GM12878 (cell line): ENCODE data around the gene MVB12B. TPM values are rescaled to one million over a fixed set of nuclear protein-coding genes. Genes with fewer than 3 reads are reported as not detected.

Experiments
- ATAC-seq: fragments of 200-7000 bp; cut with Tn5 transposase; 3 replicates; pipeline ENCODE4 v1.9.1; 2020; ENCODE audit warnings: mild to moderate bottlenecking, moderate library complexity
- BruUV-seq: library from RNA; stranded (reverse); fragments of 400-500 nt; replicated peaks from 2 replicates; lab custom pipeline; 2021; lab: Mats Ljungman, UMichigan
- CTCF ChIA-PET: fragments of 300-600 bp; sonication (Branson Sonifier 250); formaldehyde crosslinking; extraction: SDS; loops from one replicate; lab custom pipeline; 2021; ENCODE audit warnings: inconsistent platforms; lab: Yijun Ruan, JAX
- POLR2A ChIA-PET: fragments of 350-600 bp; formaldehyde crosslinking; extraction: SDS; loops from one replicate; lab custom pipeline; 2021; ENCODE audit warnings: inconsistent platforms; lab: Charles Lee
- RAD21 ChIA-PET: fragments of 300-600 bp; sonication (Branson Sonifier 250); formaldehyde crosslinking; loops from one replicate; lab custom pipeline; 2023; ENCODE audit warnings: antibody characterized with exemption; ENCODE audit not compliant: unreplicated experiment; lab: Charles Lee
- SMC1A ChIA-PET: fragments of 300-600 bp; sonication (Branson Sonifier 250); formaldehyde crosslinking; loops from one replicate; lab custom pipeline; 2023; ENCODE audit not compliant: unreplicated experiment, uncharacterized antibody; lab: Charles Lee
- DNase-seq: peaks from one replicate; pipeline ENCODE4 v3.0.0-alpha.2; 2011; ENCODE audit warnings: low read depth, low spot score
- FAIRE-seq: peaks from 3 replicates; lab custom pipeline; 2011; peaks lifted over from hg19 to GRCh38; lab: Jason Lieb, UNC
- H2AFZ ChIP-seq: 2 replicates; pipeline ENCODE4 v1.6.0; 2011; ENCODE audit warnings: low read depth, low read length, control low read depth; ENCODE audit not compliant: control insufficient read depth
- H3K27ac ChIP-seq: 2 replicates; pipeline ENCODE4 v1.5.1; 2011; ENCODE audit warnings: control low read depth; ENCODE audit not compliant: control insufficient read depth, insufficient read depth
- H3K27me3 ChIP-seq, 2 experiments: replicated peaks in 1 of 2; 2 replicates each; pipeline versions ENCODE4 v1.6.0 to v1.6.1; 2011; ENCODE audit warnings: low read length in 1 of 2; ENCODE audit not compliant: control insufficient read depth in 2 of 2, insufficient read depth in 2 of 2
- H3K36me3 ChIP-seq, 2 experiments: 2 replicates each; pipeline ENCODE4 v1.5.1; 2011; ENCODE audit warnings: low read length in 1 of 2; ENCODE audit not compliant: control insufficient read depth in 2 of 2, insufficient read depth in 2 of 2
- H3K4me1 ChIP-seq: 2 replicates; pipeline ENCODE4 v1.6.1; 2011; ENCODE audit warnings: mild to moderate bottlenecking, low read length, moderate library complexity, mixed read lengths; ENCODE audit not compliant: control insufficient read depth, insufficient read depth
- H3K4me2 ChIP-seq: 2 replicates; pipeline ENCODE4 v1.6.0; 2011; ENCODE audit warnings: control low read depth; ENCODE audit not compliant: control insufficient read depth, insufficient read depth
- H3K4me3 ChIP-seq: fragments of 200-600 bp; sonication (generic); 2 replicates; pipeline ENCODE4 v1.5.1; 2016
- H3K79me2 ChIP-seq: 2 replicates; pipeline ENCODE4 v1.6.0; 2011; ENCODE audit warnings: low read length; ENCODE audit not compliant: control insufficient read depth, insufficient read depth
- H3K9ac ChIP-seq: 2 replicates; pipeline ENCODE4 v1.8.0; 2011; ENCODE audit warnings: low read length, control low read depth, mixed read lengths; ENCODE audit not compliant: control insufficient read depth, insufficient read depth
- H3K9me3 ChIP-seq: replicated peaks from 3 replicates; pipeline ENCODE4 v1.5.1; 2011; ENCODE audit warnings: mild to moderate bottlenecking, low read length; ENCODE audit not compliant: control insufficient read depth, insufficient read depth
- H4K20me1 ChIP-seq: 2 replicates; pipeline ENCODE4 v1.6.0; 2011; ENCODE audit not compliant: control insufficient read depth, insufficient read depth
- BCL11A ChIP-seq: IDR thresholded peaks from 2 replicates; pipeline ENCODE4 v1.6.1; 2011; ENCODE audit warnings: low read depth, low read length
- HSF1 ChIP-seq: fragments of 150-350 bp; IDR thresholded peaks from 2 replicates; pipeline ENCODE4 v1.6.1; 2014; ENCODE audit warnings: mild to moderate bottlenecking, low read depth, low read length
- NFIC ChIP-seq: IDR thresholded peaks from 2 replicates; pipeline ENCODE4 v1.6.1; 2012; ENCODE audit warnings: low read depth, mild to moderate bottlenecking, inconsistent platforms, low read length, moderate library complexity
- NR2C1 ChIP-seq: fragments of 450-650 bp; IDR thresholded peaks from 2 replicates; pipeline ENCODE4 v1.6.1; 2017; ENCODE audit warnings: antibody characterized with exemption, mild to moderate bottlenecking, moderate library complexity
- SIN3A ChIP-seq: IDR thresholded peaks from 2 replicates; pipeline ENCODE4 v1.6.1; 2012; ENCODE audit warnings: low read depth, low read length, improper control_type of control experiment
- SKIL ChIP-seq: fragments of 450-650 bp; IDR thresholded peaks from 2 replicates; pipeline ENCODE4 v1.6.1; 2017; ENCODE audit warnings: mild to moderate bottlenecking, low read depth, inconsistent platforms; ENCODE audit not compliant: poor library complexity, severe bottlenecking
- TBL1XR1 ChIP-seq: IDR thresholded peaks from 2 replicates; pipeline ENCODE4 v1.6.1; 2012; ENCODE audit warnings: low read depth, low read length, improper control_type of control experiment
- YY1 ChIP-seq: IDR thresholded peaks from 2 replicates; pipeline ENCODE4 v1.6.1; 2011; ENCODE audit warnings: low read depth, mild to moderate bottlenecking, low read length
- WGBS: methylation state at CpG from one replicate; pipeline ENCODE4 v1.1.6; 2016; ENCODE audit warnings: low lambda C conversion rate; ENCODE audit not compliant: insufficient replicate concordance, insufficient coverage; ENCODE audit errors: missing lambda C conversion rate; 5-methylcytosine and 5-hydroxymethylcytosine counted together
- in situ Hi-C: fragments of 300-500 bp; cut with MboI; formaldehyde crosslinking; loops from 9 replicates; pipeline ENCODE4 v1.14.3; 2018; ENCODE audit warnings: mixed read lengths
- intact Hi-C: fragments of 100-400 bp; cut with micrococcal nuclease; formaldehyde crosslinking; loops from one replicate; pipeline ENCODE4 v1.14.2; 2022; ENCODE audit not compliant: unreplicated experiment
- polyA plus RNA-seq, 11 experiments: library from polyadenylated mRNA; depleted of rRNA in 4 of 11; unstranded in 6 of 11; stranded (reverse) in 5 of 11; fragments of >200 nt; fragmentation: Nextera tagmentation in 4 of 11; fragmentation: Illumina TruSeq in 1 of 11; extraction: Ambion mirVana in 4 of 11; extraction: Trizol in 1 of 11; gene quantifications; 1 replicate in 1 of 11; 2 replicates in 10 of 11; pipeline versions ENCODE4 v1.2.1 to v1.2.3, GENCODE V29; 2011 to 2016; ENCODE audit warnings: inconsistent platforms in 2 of 11, missing spikeins in 2 of 11, low read depth in 1 of 11
- total RNA-seq, 4 experiments: library from RNA; depleted of rRNA in 3 of 4; stranded (reverse); fragments of >200 nt in 3 of 4; fragmentation: Illumina TruSeq in 1 of 4; extraction: Trizol in 1 of 4; gene quantifications; 2 replicates each; pipeline versions ENCODE4 v1.2.1 to v1.2.3, GENCODE V29; 2013 to 2021
- TF ChIP-seq, protein P1 (sequence below): fragments of 450-650 bp; IDR thresholded peaks from 2 replicates; pipeline ENCODE4 v1.6.1; 2014; ENCODE audit warnings: mild to moderate bottlenecking
- TF ChIP-seq, protein P2 (sequence below): fragments of 450-650 bp; formaldehyde crosslinking; IDR thresholded peaks from 2 replicates; pipeline ENCODE4 v1.4.0; 2022; ENCODE audit warnings: mild to moderate bottlenecking, moderate library complexity
- TF ChIP-seq, protein P3 (sequence below): fragments of 450-650 bp; IDR thresholded peaks from 2 replicates; pipeline ENCODE4 v1.6.1; 2017; ENCODE audit warnings: borderline replicate concordance

The MVB12B gene
- total and polyA plus RNA-seq, 10 of the 15 experiments (the other 5 are each of a cell fraction or from before 2014, with no cell fraction given): 0.08 TPM; not detected in 9

GRCh38 chr9:126306071-126306647, 20.5 kb upstream of the MVB12B start (continued):
- no peak for TF ChIP-seq YY1

DNA sequence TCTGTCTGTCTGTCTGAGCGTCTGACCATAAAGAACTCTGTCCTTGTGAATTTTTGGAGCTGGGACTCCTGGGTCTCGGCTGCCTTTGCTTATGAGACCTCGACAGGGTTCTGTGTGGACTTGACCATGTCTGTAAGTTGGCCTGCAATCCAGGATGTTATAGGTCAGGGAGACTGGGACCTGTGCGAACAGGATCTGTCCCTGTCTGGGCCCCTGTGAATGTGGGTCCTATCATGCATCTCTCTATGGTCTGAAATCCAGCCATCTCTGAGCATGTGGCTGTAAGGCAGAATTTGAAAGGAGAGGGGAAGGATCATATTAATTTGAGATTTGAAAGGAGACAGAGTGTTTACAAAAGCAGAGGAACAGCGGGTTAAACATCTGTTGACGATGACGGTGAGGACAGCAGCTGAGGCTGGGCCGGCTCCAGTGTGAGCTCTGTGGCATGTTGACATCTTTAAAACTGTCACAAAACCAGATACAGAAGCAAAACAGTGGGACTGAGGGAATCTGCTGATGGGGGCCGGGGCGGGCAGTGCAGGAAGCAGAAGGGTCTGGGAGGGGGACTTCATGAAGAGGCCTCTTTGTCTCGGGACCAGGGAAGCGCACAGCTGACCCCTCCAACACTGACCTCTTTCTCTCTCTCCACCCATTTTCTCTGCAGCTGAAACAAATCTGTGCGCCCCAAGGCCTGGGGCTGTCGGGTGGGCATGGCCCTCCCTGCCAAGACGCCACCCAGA, 19.1 kb upstream of the MVB12B start:
- CTCF ChIA-PET: no interaction called here
- BruUV-seq: no TSS peak
- ATAC-seq: no peak
- TF ChIP-seq NFIC (no peak), BCL11A (no peak), SIN3A (no peak), SKIL (no peak), TBL1XR1 (no peak), NR2C1 (no peak), HSF1 (no peak)
- TF ChIP-seq, protein P1, sequence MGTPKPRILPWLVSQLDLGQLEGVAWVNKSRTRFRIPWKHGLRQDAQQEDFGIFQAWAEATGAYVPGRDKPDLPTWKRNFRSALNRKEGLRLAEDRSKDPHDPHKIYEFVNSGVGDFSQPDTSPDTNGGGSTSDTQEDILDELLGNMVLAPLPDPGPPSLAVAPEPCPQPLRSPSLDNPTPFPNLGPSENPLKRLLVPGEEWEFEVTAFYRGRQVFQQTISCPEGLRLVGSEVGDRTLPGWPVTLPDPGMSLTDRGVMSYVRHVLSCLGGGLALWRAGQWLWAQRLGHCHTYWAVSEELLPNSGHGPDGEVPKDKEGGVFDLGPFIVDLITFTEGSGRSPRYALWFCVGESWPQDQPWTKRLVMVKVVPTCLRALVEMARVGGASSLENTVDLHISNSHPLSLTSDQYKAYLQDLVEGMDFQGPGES: no peak
- TF ChIP-seq, protein P2, sequence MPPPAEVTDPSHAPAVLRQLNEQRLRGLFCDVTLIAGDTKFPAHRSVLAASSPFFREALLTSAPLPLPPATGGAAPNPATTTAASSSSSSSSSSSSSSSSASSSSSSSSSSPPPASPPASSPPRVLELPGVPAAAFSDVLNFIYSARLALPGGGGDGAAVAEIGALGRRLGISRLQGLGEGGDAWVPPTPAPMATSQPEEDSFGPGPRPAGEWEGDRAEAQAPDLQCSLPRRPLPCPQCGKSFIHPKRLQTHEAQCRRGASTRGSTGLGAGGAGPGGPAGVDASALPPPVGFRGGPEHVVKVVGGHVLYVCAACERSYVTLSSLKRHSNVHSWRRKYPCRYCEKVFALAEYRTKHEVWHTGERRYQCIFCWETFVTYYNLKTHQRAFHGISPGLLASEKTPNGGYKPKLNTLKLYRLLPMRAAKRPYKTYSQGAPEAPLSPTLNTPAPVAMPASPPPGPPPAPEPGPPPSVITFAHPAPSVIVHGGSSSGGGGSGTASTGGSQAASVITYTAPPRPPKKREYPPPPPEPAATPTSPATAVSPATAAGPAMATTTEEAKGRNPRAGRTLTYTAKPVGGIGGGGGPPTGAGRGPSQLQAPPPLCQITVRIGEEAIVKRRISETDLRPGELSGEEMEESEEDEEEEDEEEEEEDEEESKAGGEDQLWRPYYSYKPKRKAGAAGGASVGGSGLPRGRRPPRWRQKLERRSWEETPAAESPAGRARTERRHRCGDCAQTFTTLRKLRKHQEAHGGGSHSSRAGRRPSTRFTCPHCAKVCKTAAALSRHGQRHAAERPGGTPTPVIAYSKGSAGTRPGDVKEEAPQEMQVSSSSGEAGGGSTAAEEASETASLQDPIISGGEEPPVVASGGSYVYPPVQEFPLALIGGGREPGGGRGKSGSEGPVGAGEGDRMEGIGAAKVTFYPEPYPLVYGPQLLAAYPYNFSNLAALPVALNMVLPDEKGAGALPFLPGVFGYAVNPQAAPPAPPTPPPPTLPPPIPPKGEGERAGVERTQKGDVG: no peak
- TF ChIP-seq, protein P3, sequence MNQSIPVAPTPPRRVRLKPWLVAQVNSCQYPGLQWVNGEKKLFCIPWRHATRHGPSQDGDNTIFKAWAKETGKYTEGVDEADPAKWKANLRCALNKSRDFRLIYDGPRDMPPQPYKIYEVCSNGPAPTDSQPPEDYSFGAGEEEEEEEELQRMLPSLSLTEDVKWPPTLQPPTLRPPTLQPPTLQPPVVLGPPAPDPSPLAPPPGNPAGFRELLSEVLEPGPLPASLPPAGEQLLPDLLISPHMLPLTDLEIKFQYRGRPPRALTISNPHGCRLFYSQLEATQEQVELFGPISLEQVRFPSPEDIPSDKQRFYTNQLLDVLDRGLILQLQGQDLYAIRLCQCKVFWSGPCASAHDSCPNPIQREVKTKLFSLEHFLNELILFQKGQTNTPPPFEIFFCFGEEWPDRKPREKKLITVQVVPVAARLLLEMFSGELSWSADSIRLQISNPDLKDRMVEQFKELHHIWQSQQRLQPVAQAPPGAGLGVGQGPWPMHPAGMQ: no peak

More for the DNA sequence above, 19.1 kb upstream of the MVB12B start:
- Histone ChIP-seq H2AFZ (no peak overlapping the region), H3K36me3 (no peaks in the 10 kb centered on the region), H3K27ac (no peak overlapping the region), H3K4me3 (no peak overlapping the region), H4K20me1 (no peaks in the 10 kb centered on the region), H3K9ac (no peak overlapping the region), H3K9me3 (no peaks in the 10 kb centered on the region), H3K27me3 (no peaks in the 10 kb centered on the region), H3K79me2 (no peaks in the 10 kb centered on the region), H3K4me2 (no peak overlapping the region), H3K4me1 (no peaks in the 10 kb centered on the region)
- 17% methylated on average over 13 of the region's 15 CpGs for WGBS
- DNase-seq (no peak), FAIRE-seq (no peak)
- in situ Hi-C loops (no loop called here), intact Hi-C loops (no loop called here)
- POLR2A ChIA-PET: no interaction called here
- RAD21 ChIA-PET: no interaction called here
- SMC1A ChIA-PET: no interaction called here
